RWPE2 (cell line): Measurements from ENCODE around the gene MTUS2.

Experiments
- ATAC-seq: fragments of 200-7000 bp; cut with Tn5 transposase; 3 replicates; pipeline ENCODE4 v1.9.1; 2021; ENCODE audit warnings: low read depth
- DNase-seq: peaks from one replicate; pipeline ENCODE4 v3.0.0-alpha.2; 2020; ENCODE audit warnings: low spot score
- H3K27ac ChIP-seq: fragments of 450-650 bp; 2 replicates; pipeline ENCODE4 v1.5.1; 2017; ENCODE audit warnings: mild to moderate bottlenecking; ENCODE audit not compliant: poor library complexity, severe bottlenecking
- H3K27me3 ChIP-seq: fragments of 250-450 bp; sonication (Bioruptor Pico); 2 replicates; pipeline ENCODE4 v1.5.1; 2021; ENCODE audit warnings: mild to moderate bottlenecking, moderate library complexity; ENCODE audit not compliant: insufficient read depth, poor library complexity, severe bottlenecking
- H3K36me3 ChIP-seq: fragments of 250-450 bp; sonication (Bioruptor Pico); 2 replicates; pipeline ENCODE4 v1.5.1; 2020; ENCODE audit warnings: low read depth, mild to moderate bottlenecking, moderate library complexity
- H3K4me1 ChIP-seq: fragments of 250-450 bp; sonication (Bioruptor Pico); 2 replicates; pipeline ENCODE4 v1.5.1; 2021; ENCODE audit warnings: mild to moderate bottlenecking, moderate library complexity; ENCODE audit not compliant: insufficient read depth, poor library complexity, severe bottlenecking
- H3K4me3 ChIP-seq: fragments of 250-450 bp; sonication (Bioruptor Pico); 2 replicates; pipeline ENCODE4 v1.5.1; 2021; ENCODE audit warnings: mild to moderate bottlenecking, moderate library complexity; ENCODE audit not compliant: severe bottlenecking
- H3K9me3 ChIP-seq: fragments of 250-450 bp; sonication (Bioruptor Pico); 2 replicates; pipeline ENCODE4 v1.5.1; 2021; ENCODE audit warnings: mild to moderate bottlenecking, moderate library complexity; ENCODE audit not compliant: severe bottlenecking
- CTCF ChIP-seq: fragments of 450-650 bp; IDR thresholded peaks from one replicate; pipeline ENCODE4 v1.5.1; 2017; ENCODE audit warnings: mild to moderate bottlenecking, moderate library complexity; ENCODE audit not compliant: poor library complexity, severe bottlenecking

MTUS2 gene

GRCh38 chr13:29489650-29490560 is 669.8 kb downstream of the MTUS2 start:
- no peak overlapping the region for H3K27ac ChIP-seq
- no peak overlapping the region for H3K4me3 ChIP-seq
- H3K36me3 ChIP-seq: no peaks in the 10 kb centered on the region
- no peaks in the 10 kb centered on the region for H3K9me3 ChIP-seq
- H3K27me3 ChIP-seq: no peaks in the 10 kb centered on the region
- ATAC-seq: no peak
- H3K4me1 ChIP-seq: no peaks in the 10 kb centered on the region
- no peak for TF ChIP-seq CTCF
- DNase-seq: no peak

GRCh38 chr13:29490561-29490885 is 670.4 kb downstream of the MTUS2 start:
- no peak for ATAC-seq
- H3K9me3 ChIP-seq: no peaks in the 10 kb centered on the region
- H3K27me3 ChIP-seq: no peaks in the 10 kb centered on the region
- H3K27ac ChIP-seq: no peak overlapping the region
- H3K4me1 ChIP-seq: no peaks in the 10 kb centered on the region
- H3K36me3 ChIP-seq: no peaks in the 10 kb centered on the region
- no peak for TF ChIP-seq CTCF
- no peak for DNase-seq
- H3K4me3 ChIP-seq: no peak overlapping the region

GRCh38 chr13:29491248-29491647 is 671.1 kb downstream of the MTUS2 start:
- Histone ChIP-seq H3K36me3 (no peaks in the 10 kb centered on the region), H3K27ac (no peak overlapping the region), H3K9me3 (no peaks in the 10 kb centered on the region), H3K4me3 (no peak overlapping the region), H3K27me3 (no peaks in the 10 kb centered on the region), H3K4me1 (no peaks in the 10 kb centered on the region)
- no peak for TF ChIP-seq CTCF
- ATAC-seq (no peak), DNase-seq (no peak)

- TF ChIP-seq CTCF: no peak
- H3K9me3 ChIP-seq: no peaks in the 10 kb centered on the region
- H3K36me3 ChIP-seq: no peaks in the 10 kb centered on the region
- no peaks in the 10 kb centered on the region for H3K4me1 ChIP-seq
- H3K4me3 ChIP-seq: no peak overlapping the region
- DNase-seq: no peak
- ATAC-seq: no peak
- no peak overlapping the region for H3K27ac ChIP-seq
- H3K27me3 ChIP-seq: no peaks in the 10 kb centered on the region
These were observed 673.7 kb downstream of the MTUS2 start for GRCh38 chr13:29493796-29494195.

- Histone ChIP-seq H3K4me1 (no peaks in the 10 kb centered on the region), H3K27ac (no peak overlapping the region), H3K9me3 (no peaks in the 10 kb centered on the region), H3K36me3 (no peaks in the 10 kb centered on the region), H3K4me3 (no peak overlapping the region), H3K27me3 (no peaks in the 10 kb centered on the region)
- DNase-seq (no peak), ATAC-seq (no peak)
- no peak for TF ChIP-seq CTCF
These were observed 674.4 kb downstream of the MTUS2 start for GRCh38 chr13:29494520-29494919.
